Measurements from ENCODE around the gene ADGRA1.
"Not testable (repeated sequence)": the region's sequence is repeated elsewhere in the genome, so short reads cannot be mapped to it uniquely, and the experiment has no call there.

ADGRA1 gene

DNA sequence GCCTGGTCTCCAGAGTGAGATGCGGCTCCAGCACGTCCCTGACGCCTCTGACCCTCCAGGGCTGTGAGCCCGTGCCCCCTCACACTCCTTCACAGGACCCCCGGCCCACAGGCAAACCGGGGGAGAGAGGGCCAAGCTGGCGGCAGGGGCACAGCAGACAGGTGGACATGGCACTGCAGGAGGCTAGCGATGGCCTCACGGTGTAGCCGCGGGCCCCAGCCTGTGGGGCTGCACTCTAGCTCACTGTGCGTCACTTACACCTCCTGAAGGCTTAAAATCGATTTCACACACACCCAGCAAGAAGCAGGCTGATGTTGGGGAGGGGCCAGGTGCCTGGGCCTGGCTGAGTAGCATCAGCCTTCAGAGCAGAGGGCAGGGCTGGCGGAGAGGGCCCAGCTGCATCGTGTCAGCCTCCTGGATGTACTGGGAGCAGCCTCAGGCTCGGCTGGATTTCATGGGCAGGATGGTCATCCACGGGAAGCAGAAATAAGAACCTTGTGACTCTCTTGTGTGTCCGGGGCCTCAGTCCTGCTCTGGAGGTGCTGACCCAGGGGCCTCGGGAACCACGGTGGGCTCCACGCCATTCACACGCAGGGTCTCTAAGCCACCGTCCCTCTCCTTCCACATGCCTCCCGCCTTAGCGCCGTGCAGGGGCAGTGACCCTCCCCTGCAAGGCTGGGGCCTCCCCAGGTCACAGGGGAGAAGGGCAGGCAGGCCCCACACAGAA lies 52.9 kb downstream of the ADGRA1 start:
- DNase-seq (ENCODE audit: insufficient read length, low spot score) (no peak), FAIRE-seq (no peak)

DNA sequence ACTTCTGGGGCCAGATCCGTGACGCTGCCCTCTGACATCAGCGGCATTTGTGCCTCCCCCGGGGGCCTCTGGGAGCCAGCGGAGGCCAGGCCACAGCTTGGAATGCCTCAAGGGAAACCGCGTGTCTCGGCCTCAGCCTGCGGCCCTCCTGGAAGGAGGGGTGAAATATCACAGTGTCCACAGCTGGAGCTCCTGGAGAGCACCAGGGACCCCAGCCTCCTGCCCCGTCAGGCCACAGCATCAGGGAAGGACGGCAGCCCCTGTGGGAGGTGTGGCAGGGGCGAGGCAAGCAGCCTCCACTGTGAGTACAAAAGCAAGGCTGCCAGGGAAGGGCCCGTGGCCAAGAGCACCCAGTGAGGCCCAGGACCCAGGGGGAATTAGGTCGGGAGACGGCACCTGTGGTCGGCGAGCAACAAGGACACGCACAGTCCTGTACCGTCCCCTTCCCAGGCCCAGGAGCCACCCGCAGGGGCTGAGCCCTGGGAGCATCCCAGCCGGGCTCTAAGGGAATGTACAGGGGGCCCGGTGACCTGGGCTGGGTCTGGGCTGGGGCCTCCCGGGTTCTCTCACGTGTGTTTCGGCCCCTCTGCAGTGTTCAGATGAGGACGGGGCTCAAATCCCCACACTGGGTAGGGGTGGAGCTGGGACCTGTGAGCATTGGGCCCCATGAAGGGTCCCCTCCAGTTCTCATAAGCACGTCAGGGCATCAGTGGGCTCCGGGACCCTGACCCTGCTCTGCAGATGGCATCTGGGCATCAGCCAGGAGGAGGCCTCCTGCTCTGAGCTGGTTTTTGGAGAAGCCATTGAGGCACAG lies 53.6 kb downstream of the ADGRA1 start:
- FAIRE-seq (no peak), DNase-seq (ENCODE audit: insufficient read length, low spot score) (no peak)

DNA sequence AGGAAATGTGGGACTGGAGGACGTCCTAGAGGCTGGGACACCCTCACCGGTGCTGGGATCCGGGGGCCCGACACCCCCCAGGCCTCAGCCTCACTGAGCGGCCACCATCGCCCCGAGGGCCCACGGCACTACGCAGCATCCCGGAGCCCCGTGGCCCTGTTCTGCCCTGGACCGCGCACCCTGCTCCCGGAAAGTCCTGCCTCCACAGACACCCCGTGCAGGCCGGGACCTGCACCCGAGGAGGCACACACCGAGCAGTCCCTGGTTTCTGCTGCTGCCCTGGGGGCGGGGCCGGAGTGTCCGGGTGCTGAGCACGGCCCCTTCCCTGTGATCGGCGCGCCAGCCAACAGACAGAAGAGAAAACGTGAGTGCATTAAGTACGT lies 54.2 kb downstream of the ADGRA1 start:
- FAIRE-seq, result no peak
- DNase-seq (ENCODE audit: insufficient read length, low spot score), result no peak

DNA sequence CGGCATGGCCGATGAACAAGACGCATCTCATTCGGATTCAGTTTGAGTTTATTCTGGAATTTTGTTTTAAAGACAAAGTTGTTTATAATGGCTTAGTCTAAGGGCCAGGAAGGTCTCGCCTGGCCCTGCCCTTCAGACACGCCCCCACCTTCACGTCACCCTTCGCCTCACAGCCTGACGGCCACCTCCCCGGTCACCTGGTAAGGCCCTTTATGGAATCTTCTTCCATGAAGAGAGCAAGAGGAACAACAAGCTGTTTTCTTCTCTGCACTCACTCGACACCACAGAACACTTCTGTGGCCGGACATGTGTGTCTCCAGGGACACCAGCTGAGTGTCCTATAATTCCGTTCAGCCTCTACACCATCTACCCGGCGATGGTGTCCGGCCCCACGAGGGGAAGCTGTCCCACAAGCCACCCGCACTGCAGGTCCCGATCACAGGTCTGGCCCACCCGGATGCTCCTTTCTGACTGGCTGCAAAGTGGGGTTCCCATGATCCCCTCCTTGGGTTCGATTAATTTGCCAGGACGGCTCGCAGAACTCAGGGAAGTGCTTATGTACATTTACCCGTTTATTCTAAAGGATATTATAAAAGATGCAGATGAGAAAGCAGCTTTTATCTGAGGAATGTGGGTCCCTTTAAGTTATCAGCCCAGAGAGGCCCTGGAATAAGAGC lies 54.9 kb downstream of the ADGRA1 start:
- FAIRE-seq (no peak), DNase-seq (ENCODE audit: insufficient read length, low spot score) (no peak)

DNA sequence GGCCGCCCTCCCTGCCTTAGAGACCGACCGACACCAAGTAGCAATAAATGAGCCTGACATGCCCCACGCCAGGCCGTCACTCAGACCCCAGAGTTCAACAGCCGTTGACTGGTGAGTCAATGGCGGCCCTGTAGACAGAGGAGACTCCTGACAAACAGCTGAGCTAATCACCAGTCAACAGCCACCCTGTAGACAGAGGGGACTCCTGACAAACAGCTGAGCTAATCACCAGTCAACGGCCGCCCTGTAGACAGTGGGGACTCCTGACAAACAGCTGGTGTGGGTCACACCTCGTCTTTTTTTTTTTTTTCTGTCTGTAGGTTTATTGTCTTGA lies 55.4 kb downstream of the ADGRA1 start:
- FAIRE-seq, result no peak
- no peak for DNase-seq (ENCODE audit: insufficient read length, low spot score)

DNA sequence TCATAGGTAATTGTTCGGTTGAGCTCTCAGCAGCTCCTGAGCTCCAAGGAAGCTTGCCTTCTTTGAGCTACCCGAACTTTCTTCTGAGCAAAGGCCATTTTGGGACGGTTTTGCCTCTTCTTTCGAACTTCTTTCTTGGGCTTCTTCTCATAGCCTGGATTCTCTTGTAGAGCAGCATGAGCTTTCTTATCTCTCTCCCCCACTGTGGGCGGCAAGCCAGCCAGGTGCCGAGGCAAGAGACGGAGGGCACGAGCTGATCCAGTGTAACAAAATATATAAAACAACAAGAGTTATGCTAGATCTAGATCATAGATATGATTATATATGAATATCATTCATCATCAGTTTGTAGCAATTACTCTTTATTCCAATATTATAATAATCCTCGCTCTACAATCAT lies 55.8 kb downstream of the ADGRA1 start:
- FAIRE-seq (no peak), DNase-seq (ENCODE audit: insufficient read length, low spot score) (no peak)

DNA sequence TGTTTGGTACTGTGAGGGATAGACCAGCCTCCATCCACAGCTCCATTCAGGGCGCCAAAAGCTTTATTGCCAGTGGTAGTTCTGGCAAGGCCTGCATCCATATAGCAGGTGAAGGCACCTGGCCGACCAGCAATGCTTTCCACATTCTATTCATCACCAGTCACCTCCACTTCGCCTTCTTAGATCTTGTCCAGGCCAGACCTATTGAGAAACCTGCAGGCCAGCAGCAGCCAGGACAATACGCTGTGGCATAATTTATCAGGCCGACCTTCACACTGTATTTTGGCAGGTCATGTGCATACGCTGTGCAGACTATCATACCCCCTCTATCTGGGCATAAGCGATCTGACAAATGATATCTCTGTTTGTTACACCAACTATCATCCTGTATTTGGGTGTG lies 57.0 kb downstream of the ADGRA1 start:
- DNase-seq (ENCODE audit: insufficient read length, low spot score) (no peak), FAIRE-seq (no peak)

DNA sequence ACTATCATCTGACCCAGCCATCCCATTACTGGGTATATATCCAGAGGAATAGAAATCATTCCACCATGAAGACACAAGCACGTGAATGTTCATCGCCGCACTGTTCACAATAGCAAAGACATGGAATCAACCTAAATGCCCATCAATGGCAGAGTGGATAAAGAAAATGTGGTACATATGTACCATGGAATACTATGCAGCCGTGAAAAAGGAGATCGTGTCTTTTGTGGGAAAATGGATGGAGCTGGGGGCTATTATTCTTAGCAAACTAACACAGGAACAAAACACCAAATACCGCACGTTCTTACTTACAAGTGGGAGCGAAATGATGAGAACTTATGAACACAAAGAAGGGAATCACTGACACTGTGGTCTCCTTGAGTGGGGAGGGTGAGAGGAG lies 62.5 kb downstream of the ADGRA1 start:
- no peak for DNase-seq (ENCODE audit: insufficient read length, low spot score)

DNA sequence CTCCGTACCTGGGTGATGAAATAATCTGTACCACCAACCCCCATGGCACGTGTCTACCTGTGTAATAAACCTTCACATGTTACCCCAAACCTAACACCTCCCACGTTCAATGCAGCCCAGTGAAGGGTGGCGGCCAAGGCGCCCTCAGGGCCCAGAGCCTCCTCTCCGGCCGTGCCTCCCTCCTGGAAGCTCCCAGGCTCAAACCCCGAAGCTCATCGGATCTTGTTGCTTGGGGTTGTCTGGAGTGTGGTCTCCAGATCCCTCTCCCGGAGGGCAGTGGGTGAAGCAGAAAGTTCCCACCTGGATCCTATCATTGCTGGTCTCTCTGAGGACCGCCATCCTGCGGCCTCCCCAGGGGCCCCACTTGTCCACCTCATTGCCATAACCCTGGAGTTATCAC lies 62.9 kb downstream of the ADGRA1 start:
- FAIRE-seq (no peak), DNase-seq (ENCODE audit: insufficient read length, low spot score) (no peak)

More for the DNA sequence above, 62.5 kb downstream of the ADGRA1 start:
- no peak for FAIRE-seq

DNA sequence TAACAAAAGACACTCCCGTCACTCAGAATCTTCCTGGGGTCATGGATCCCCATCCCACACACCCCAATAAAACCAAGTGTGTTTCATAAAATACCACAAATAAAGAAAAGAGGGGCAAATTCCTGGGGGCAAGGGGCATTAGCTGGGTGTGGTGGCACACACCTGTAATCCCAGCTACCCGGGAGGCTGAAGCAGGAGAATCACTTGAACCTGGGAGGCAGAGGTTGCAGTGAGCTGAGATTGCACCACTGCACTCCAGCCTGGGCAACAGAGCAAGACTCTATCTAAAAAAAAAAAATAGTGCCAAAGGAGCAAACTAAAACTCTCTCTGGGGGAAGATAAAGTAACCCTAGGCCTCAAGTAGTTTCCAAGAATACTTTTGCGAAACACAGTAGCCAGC lies 63.3 kb downstream of the ADGRA1 start:
- not testable (repeated sequence) for FAIRE-seq; DNase-seq (ENCODE audit: insufficient read length, low spot score)

DNA sequence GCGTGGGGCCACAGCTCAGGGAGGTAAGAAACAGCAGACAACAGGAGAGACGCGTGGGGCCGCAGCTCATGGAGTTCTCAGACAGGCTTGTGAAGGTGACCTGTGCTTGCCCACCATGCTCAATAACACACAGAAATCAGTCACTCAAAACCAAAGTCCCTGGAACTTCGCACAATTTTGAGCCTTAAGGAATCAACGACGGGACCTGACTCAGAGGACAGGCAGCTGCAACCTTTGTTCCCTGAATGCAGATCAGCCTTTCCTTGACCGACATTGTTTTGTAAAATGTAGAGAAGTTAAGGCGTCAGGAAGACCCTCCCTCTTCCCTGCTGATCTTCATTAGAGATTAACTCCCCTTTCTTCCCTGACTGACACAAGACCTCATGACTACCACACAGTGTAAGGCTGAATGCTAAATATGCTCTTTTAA lies 63.8 kb downstream of the ADGRA1 start:
- no peak for DNase-seq (ENCODE audit: insufficient read length, low spot score)
- no peak for FAIRE-seq

DNA sequence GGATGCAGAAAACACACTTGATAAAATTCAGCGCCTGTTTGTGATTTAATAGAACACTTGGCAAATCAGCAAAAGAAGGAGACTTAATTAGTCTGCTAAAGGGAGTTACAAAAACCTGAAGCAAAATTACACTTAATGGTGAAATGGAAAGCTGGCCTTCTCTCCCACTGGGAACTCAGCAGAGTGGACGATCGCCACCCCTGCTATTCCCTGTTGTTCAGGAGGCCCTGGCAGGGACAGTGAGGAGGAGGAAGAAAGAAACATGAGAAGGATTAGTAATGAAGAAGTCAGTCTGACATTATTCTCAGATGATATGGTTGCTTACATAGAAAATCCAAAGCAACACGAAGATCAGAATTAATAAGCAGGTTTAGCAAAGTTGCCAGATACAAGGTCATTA lies 66.7 kb downstream of the ADGRA1 start:
- FAIRE-seq, result no peak
- no peak for DNase-seq (ENCODE audit: insufficient read length, low spot score)

DNA sequence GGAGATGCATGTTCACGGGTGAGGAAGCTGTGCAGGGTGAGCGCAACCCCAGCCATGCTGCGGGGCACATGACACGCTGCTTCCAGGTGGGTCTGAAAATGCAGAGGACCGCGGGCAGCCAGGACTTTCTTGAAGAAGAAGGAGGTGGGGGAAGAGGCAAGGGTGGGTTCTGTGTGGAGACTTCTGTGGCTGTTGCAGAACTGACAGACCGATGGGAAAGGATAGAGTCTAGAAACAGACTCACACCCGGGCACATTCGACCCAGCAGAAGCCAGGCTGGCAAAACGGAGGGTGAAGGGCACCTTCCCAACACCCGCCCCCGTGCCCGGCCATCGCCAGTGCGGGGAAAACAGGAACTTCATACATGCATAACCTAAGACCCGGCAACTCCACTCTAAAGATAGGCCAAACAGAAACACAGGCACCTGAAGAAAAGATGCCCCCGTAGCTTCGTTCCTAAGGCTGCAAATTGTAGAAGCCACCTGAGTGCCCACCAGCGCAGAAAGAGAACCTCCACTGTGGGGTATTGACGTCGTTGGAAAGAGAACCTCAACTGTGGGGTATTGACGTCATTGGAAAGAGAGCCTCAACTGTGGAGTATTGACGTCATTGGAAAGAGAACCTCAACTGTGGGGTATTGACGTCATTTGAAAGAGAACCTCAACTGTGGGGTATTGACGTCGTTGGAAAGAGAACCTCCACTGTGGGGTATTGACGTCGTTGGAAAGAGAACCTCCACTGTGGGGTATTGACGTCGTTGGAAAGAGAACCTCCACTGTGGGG lies 67.5 kb downstream of the ADGRA1 start:
- DNase-seq (ENCODE audit: insufficient read length, low spot score) (no peak), FAIRE-seq (no peak)

DNA sequence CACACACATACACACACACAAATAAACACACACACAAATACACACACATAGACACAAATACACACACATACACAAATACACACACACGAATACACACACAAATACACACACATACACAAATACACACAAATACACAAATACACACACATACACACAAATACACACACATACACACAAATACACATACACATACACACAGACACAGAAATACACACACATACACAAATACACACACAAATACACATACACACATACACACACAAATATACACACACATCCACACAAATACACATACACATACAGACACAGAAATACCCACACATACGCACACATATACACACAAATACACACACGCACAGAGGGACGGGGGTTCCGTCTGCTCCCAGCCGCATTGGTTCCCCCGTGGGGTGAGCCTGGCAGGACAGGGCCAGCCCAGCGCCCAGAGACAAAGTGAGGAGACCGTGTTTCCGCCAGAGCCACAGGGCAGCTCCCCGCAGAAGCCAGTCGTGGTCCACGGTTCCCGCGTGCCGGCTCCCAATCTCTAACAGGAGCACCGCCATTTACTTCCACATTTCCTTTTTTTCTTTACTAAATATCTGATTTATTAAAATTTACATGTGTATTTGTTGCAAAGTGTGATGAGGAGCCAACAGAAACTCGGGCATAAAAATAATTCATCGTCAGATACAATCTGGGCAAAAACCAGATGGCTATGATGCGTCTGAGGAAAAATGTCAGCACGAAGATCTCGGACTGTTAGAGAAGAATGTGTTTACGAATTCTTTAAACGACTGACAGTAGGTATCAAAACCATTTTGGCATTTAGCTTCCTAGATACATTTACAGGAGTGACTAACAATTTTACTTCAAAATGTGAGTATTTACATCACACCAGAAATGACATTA lies 69.2 kb downstream of the ADGRA1 start:
- DNase-seq (ENCODE audit: insufficient read length, low spot score) (no peak), FAIRE-seq (peak; percentile 60)

DNA sequence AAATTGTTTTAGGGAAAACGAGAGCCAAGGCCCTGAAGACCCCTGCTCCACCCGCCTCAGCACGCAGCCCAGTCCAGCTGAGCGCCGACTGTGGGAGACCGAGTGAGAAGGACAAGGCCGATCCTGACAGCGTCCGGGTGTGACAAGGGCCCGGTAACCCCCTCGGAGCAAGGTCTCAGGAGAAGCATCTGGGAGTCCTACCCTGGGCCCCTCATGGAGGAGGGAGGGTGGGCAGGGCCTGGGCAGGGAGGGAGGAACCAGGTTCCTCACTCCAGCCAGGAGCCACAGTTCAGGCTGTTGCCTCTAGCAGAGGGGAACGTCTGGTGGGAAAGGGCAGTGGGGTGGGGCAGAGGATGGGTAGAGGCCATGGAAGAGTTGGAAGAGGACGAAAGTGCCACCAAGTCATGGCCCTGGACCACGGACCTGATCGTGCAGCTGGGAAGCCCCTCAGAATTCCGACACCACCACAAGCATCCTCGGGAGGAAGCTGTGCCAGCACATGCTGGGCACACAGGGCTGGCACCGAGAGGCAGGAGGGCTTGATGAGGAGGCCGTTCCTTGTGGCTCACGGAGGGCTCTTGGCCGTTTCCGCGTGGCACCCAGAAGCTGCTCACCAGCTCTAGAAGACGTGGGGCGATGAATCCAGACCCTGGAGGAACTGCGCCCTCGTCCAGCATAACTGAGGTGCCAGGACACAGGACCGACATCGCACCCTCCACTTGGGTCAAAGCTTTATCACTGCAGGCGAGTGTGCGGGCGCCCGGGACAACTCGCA lies 70.1 kb downstream of the ADGRA1 start:
- FAIRE-seq, result no peak
- no peak for DNase-seq (ENCODE audit: insufficient read length, low spot score)

DNA sequence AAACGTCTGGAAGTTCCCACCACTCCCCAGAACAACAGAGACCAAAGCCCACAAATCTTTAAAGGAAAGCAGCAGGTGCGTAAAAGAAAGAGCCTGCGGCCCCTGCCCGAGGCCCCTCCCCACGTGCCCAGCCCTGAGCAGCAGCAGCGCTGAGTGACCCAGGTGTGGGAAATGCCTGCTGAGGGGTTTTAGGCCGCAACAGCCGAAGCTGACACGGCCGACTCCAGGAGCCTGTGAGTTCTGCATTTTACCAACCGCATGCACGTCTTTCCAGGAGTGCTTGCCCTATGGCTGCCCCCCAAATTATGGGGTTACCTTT lies 70.7 kb downstream of the ADGRA1 start:
- DNase-seq (ENCODE audit: insufficient read length, low spot score) (no peak), FAIRE-seq (no peak)

DNA sequence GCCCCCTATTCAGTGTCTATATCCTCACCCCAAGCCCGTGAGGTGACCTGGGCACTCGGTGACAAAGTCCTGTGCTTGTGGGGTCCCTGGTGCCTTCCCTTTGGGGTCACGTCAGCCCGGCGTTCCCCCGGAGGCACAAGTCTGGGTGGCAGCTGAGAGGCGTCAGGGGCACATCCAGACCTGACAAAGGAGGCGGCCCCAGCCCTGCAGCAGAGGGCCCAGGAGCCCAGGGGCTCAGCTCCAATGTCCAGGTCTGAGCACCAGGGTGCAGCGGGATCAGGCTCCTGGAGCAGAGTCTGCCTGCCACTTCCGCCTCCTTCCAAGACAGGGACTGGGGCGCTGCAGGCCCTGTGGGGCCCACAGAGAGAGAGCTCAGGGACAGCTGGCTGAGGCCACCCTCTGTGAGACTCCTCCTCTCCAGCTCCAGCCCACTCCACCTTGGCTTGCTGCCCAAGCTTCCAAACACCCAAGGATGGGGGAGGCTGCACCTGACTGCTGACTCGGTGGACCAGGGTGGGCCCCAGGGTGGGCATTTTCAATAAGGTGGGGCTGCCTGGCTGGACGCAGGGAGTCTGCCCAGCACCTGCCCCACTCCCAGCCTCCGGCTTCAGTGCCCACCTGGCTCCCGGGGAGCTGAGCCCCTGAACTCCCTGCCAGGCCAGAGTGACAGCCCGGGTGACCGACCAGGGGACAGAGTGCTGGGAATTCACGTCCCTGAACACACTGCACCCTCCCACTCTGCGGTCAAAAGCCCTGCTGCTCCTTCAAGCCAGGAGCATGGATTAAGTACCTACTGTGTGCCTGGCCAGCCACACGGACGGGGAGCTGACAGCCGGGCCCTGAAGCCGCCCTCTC lies 71.3 kb downstream of the ADGRA1 start:
- DNase-seq (ENCODE audit: insufficient read length, low spot score) (no peak), FAIRE-seq (no peak)

DNA sequence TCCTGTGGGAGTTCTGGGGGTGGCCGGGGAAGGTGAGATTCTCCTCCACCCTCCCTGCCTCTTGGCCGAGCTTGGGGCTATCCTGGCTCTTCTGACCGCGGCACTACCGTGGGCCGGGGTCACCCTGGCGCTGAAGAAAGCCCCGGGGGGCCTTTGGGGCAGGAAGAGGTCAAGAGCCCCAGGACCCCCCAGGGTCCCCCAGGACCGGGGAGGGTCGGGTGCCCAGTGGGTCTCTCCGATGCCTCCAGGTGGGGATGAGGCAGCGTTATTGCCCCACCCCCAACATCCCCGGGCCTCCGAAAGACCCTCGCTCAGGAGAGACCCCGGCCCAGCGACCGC lies 71.9 kb downstream of the ADGRA1 start:
- FAIRE-seq, result no peak
- no peak for DNase-seq (ENCODE audit: insufficient read length, low spot score)
